ENCODE results near the gene FAM234B.

Gene FAM234B

DNA sequence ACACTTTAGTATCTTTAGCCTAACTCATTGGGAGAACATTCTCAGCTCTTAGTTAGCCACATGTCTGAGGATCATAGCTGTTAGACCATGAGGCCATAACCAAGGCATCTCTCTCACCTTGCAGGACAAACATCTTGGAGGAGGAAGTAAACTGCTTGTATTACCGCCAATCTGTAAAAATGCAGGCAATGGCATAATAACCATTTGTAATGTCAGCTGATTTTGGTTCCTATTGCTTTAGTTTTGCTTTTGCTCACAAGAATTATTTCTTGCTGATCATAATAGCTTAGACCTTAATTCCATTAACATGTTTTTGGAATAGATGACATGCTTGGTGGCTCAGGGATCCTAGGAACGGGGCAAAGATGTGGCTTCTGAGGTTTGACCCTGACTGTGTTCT is 75.6 kb downstream of the FAM234B start:
- DNase-seq (no peak), ATAC-seq (no peak)

DNA sequence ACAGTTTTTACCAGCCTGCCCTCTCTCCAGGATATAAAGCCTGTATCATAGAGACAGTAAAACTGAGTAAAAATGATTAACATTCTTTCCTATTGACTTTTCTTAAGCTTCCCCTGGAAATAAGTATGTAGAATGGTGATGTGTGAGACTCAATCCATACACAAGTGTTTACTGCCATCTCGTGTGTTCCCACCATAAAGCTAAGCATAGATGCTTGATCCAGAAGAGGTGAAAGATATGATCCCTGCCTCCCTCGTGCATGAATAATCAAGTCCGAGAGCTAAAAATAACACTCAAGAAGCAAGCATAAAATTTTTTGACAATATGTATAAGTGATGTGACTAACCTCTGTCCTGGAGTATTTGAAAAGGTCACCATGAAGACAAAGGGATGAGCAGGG is 76.2 kb downstream of the FAM234B start:
- ATAC-seq (no peak), DNase-seq (no peak)

DNA sequence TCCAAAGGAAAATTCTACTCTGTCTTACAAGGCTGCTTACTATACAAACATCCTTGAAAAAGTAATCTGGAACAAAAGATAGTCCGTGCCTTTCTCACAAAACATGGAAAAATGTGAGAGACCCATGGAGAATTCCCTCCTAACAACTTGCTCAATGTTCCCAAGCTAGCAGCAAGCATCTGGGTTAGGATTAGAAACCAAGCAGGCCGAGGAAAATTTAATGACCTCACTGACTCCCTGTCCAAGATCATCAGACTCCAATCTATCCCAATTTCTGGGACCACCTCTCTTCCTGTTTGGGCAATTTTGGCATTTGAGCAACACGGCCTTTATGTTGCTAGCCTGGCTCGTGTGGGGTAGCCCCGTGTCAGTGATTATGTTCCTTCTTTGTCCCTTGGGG is 77.4 kb downstream of the FAM234B start:
- DNase-seq, result no peak
- no peak for ATAC-seq

DNA sequence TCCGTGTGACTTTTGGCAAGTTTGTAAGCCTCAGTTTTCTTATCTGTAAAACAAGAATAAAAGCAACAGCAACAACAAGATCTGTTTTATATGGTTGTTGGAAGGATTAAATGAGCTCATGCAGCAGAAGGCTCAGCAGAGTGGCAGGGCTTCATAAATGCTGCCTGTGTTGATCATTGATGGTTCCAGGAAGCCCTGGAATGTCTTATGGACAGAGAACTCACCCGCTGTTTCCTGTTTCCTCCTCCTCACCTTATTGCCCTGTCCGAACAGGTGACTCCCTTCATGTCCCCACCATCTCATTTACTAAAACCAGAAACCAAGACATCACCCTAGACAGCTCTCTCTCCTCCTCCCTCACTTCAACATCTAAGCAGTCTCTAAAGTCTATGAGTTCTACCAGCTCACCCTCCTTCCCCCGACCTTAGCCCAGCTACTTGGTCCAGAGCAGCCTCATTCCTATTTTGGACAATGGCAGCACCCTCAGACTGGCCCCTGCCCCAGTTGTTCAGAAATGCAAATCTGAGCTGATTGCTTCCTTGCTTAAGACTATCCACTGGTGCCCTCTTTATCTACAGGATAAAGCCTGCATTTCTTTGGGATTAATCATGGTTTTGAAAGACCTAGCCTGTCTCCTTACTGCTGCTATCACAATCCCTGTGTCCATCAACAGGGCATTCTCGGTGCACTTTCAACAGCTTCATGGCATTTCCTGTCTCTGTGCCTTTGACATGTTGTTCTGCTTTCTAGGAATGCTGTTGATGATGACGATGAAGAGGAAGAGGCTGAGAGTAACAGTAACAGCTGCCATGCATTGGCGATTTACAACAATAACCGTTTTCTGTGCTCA is 80.7 kb downstream of the FAM234B start:
- DNase-seq, result no peak
- ATAC-seq, result no peak

DNA sequence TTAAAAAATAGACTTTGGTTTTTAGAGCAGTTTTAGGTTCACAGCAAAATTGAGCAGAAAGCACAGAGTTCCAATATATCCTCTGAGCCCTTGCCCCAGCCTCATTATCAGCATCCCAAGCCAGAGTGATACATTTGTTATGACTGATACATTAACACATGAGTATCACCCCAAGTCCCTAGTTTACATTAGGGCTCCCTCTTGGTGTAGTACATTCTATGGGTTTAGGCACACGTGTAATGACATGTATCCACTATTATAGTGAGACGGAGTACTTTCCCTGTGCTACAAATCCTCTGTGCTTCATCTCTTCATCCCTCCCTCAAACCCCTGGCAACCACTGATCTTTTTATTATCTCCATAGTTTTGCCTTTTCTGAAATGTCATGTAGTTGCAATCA is 81.8 kb downstream of the FAM234B start:
- ATAC-seq, result no peak

DNA sequence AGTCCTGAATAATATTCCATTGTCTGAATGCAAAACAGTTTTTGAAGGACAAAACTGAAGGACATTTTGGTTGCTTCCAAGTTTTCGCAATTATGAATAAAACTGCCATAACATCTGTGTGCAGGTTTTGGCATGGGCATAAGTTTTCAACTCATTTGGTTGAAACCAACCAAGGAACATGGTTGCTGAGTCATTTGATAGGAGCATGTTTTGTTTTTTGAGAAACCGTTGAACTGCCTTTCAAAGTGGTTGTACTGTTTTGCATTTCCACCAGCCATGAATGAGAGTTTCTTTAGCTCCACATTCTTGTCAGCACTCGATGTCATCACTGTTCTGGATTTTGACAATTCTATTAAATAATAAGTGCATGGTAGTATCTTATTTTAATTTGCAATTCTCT is 82.3 kb downstream of the FAM234B start:
- DNase-seq (no peak), ATAC-seq (no peak)

More for the DNA sequence above, 81.8 kb downstream of the FAM234B start:
- DNase-seq, result no peak

DNA sequence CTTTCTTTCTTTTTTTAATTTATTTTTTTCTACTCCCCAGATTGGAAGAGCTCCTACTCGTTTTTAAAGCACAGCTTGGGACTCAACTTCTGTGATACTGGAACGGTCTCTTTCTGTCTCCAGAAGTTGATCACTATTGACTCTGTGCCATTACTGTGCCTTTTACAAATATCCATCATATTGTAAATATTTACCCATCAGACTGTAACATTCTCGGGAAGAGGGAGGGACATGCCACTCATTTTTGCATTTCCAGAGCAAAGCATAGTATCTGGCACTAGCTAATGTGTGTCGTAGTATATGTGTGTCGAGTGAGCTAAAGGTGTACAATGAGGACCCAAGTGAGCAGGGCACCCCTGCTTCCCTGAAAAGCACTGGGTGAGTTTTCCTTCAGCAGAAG is 83.3 kb downstream of the FAM234B start:
- no peak for DNase-seq
- no peak for ATAC-seq

DNA sequence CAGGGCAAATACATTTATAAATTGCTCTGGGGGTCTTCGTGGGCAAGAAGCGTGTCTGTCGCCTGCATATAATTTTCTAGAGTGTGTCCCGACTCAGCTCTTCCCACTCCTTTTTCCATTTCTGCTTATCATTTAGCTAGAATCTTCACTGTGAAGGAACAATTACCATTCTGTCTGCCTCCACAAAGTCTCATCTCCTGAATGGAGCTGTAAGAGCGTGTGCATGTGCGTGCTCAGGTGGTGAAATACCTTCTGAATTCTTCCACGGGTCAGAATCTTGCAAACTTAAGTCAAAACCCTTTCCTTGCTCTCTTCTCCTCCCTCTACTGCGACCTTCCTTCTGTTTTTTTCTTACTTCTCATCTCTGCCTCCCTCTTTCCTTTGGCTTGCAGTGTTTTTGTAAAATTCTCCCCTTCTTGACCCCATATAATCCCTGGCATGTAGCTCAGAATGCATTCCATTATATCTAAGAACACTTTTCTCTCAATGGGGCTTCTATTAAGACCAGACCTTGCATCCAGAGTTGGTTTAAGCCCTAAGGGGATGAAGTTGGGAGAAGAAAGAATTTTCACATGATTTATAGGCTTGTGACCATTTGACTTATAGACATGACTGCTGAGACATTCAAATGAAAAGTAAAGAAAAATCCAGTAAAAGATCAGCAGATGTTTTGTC is 84.2 kb downstream of the FAM234B start:
- ATAC-seq (no peak), DNase-seq (no peak)

DNA sequence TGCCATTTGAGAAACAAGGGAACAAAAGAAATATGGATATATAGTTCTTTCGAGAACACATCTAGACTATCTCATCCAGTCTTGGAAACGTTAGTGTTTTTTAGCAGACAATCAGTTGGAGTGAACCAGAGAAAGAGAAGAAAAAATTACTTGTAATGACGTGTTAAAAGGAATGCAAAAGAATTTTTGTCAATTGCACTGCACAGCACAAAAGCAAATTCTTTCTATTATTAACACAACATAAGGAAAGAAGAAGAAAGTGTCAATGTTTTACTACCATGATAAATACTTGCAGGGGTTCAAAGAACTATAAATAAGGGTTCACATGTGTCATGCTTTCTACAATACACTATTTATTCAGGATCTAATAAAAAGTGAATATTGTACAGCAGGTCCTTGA is 86.8 kb downstream of the FAM234B start:
- ATAC-seq, result no peak

More for the DNA sequence above, 86.8 kb downstream of the FAM234B start:
- DNase-seq, result no peak
